Measurements from ENCODE around the gene BCAR1. TPM values are rescaled to one million over a fixed set of nuclear protein-coding genes. Genes with fewer than 3 reads are reported as not detected.
"Not testable (repeated sequence)": the region's sequence is repeated elsewhere in the genome, so short reads cannot be mapped to it uniquely, and the experiment has no call there.

The BCAR1 gene
- total RNA-seq, 2 experiments from 2014 or later, result 0.04 TPM; not detected in 1

- ChIA-PET POLR2A (no interaction called here), CTCF (interaction anchor here (2.3 kb wide), 1 partner anchor 10 kb away, joined by 7 read pairs; no protein-coding TSS in a partner anchor)
- H3K27ac Mint-ChIP-seq, result no peak overlapping the region
- H3K9me3 Mint-ChIP-seq, result no peaks in the 10 kb centered on the region
- peaks cover 8% of the 10 kb centered on the region for H3K36me3 Mint-ChIP-seq (ENCODE audit: low read depth)
- peaks cover 6% of the 10 kb centered on the region for H3K4me1 Mint-ChIP-seq
- no peak overlapping the region for H3K4me3 Mint-ChIP-seq
- no peak for DNase-seq
- H3K27me3 Mint-ChIP-seq, result peaks cover 73% of the 10 kb centered on the region
Measured at GRCh38 chr16:75282466-75283281, 31.2 kb upstream of the BCAR1 start.

DNA sequence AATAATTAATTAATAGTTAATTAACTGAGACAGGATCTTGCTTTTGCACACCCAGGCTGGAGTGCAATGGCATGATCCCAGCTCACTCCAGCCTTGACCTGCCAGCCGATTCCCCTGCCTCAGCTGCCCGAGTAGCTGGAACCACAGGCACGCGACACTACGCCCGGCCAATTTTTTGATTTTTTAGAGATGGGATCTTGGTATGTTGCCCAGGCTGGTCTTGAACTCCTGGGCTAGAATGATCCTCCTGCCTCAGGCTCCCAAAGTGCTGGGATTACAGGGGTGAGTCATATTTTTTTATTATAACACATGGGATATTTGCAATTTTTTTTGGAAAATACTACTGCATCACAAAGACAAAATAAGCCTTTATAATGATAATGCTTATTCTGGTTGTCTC, 30.4 kb upstream of the BCAR1 start:
- H3K27ac Mint-ChIP-seq, result no peak overlapping the region
- no peaks in the 10 kb centered on the region for H3K4me1 Mint-ChIP-seq
- H3K36me3 Mint-ChIP-seq (ENCODE audit: low read depth), result peaks cover 8% of the 10 kb centered on the region
- POLR2A ChIA-PET, result no interaction called here
- H3K27me3 Mint-ChIP-seq, result peaks cover 72% of the 10 kb centered on the region
- no peaks in the 10 kb centered on the region for H3K9me3 Mint-ChIP-seq
- no peak for DNase-seq
- CTCF ChIA-PET, result interaction anchor here (2.3 kb wide), 1 partner anchor 11 kb away, joined by 7 read pairs; no protein-coding TSS in a partner anchor
- H3K4me3 Mint-ChIP-seq, result no peak overlapping the region

- DNase-seq; H3K36me3 Mint-ChIP-seq (ENCODE audit: low read depth); H3K4me1 Mint-ChIP-seq; H3K9me3 Mint-ChIP-seq; H3K27ac Mint-ChIP-seq; CTCF ChIA-PET; POLR2A ChIA-PET; H3K4me3 Mint-ChIP-seq: not testable (repeated sequence)
- peaks cover 65% of the 10 kb centered on the region for H3K27me3 Mint-ChIP-seq
Measured at GRCh38 chr16:75281009-75281408, 29.6 kb upstream of the BCAR1 start.

DNA sequence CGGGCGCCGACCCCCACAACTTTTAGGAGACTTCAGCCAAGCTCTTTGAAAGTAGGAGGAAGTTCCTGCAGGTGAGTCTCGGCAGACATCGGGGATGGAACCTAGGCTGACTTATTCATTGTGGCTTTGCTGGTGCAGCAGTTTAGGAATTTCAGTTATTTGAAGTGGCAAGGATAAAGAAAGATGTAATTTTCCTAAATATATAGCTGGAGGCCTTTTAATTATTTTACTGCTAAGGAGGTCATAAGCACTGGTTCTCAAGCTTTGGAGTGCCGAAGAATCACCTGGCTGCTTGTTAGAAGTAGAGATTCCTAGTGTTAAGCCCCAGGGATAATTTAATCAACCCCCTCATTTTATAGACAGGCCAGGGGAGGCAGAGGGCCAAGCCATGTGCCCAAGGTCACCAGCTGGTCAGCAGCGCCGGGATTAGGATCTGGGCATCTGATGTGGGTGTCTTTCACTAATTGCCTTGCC, 28.9 kb upstream of the BCAR1 start:
- DNase-seq, result no peak
- no peaks in the 10 kb centered on the region for H3K9me3 Mint-ChIP-seq
- H3K4me3 Mint-ChIP-seq, result no peak overlapping the region
- ChIA-PET CTCF (no interaction called here), POLR2A (no interaction called here)
- H3K27me3 Mint-ChIP-seq, result peaks cover 60% of the 10 kb centered on the region
- H3K4me1 Mint-ChIP-seq, result no peaks in the 10 kb centered on the region
- H3K36me3 Mint-ChIP-seq (ENCODE audit: low read depth), result no peaks in the 10 kb centered on the region
- H3K27ac Mint-ChIP-seq, result no peak overlapping the region

DNA sequence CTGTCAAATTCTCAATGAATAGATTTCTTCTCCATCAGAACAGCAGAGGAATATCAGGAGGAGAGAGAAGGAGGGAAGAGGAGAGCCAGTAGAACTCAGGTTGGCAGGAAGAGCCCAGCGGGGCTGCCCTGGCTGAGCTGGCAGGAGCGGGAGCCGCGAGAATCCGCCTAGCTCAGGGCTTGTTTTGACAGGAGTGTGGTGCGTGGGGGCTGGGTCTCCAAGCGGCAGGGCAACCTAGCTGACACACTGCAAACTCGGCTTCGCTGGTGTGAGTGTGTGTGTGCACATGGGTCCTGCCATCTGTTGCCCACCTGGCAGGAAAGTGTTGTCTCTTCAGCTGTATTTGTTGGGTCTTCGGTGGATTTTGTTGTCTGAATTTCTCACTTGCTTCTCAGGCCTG, 27.9 kb upstream of the BCAR1 start:
- H3K4me1 Mint-ChIP-seq, result no peaks in the 10 kb centered on the region
- POLR2A ChIA-PET, result interaction anchor here (0.6 kb wide), 1 partner anchor 9 kb away, joined by 4 read pairs; no protein-coding TSS in a partner anchor
- H3K9me3 Mint-ChIP-seq, result no peaks in the 10 kb centered on the region
- H3K4me3 Mint-ChIP-seq, result no peak overlapping the region
- H3K36me3 Mint-ChIP-seq (ENCODE audit: low read depth), result no peaks in the 10 kb centered on the region
- no peak overlapping the region for H3K27ac Mint-ChIP-seq
- no peak for DNase-seq
- CTCF ChIA-PET, result interaction anchor here (0.6 to 0.8 kb wide), 4 partner anchors 13 to 496 kb away, joined by 3 to 4 read pairs (median 3); no protein-coding TSS in a partner anchor
- H3K27me3 Mint-ChIP-seq, result peaks cover 57% of the 10 kb centered on the region

- POLR2A ChIA-PET, result no interaction called here
- peaks cover 41% of the 10 kb centered on the region for H3K27me3 Mint-ChIP-seq
Measured at GRCh38 chr16:75273054-75273925, 21.9 kb upstream of the BCAR1 start.

GRCh38 chr16:75272629-75273028, 21.2 kb upstream of the BCAR1 start:
- CTCF ChIA-PET, result interaction anchor here (0.6 kb wide), 1 partner anchor 38 kb away, joined by 3 read pairs; no protein-coding TSS in a partner anchor
- H3K9me3 Mint-ChIP-seq; H3K4me1 Mint-ChIP-seq; H3K4me3 Mint-ChIP-seq; H3K36me3 Mint-ChIP-seq (ENCODE audit: low read depth); POLR2A ChIA-PET; H3K27ac Mint-ChIP-seq; DNase-seq: not testable (repeated sequence)
- peaks cover 40% of the 10 kb centered on the region for H3K27me3 Mint-ChIP-seq

More at GRCh38 chr16:75273054-75273925, 21.9 kb upstream of the BCAR1 start:
- CTCF ChIA-PET, result interaction anchor here (0.6 kb wide), 1 partner anchor 39 kb away, joined by 3 read pairs; no protein-coding TSS in a partner anchor
- DNase-seq, result no peak
- H3K27ac Mint-ChIP-seq, result no peak overlapping the region
- no peaks in the 10 kb centered on the region for H3K36me3 Mint-ChIP-seq (ENCODE audit: low read depth)
- H3K4me3 Mint-ChIP-seq, result no peak overlapping the region
- no peaks in the 10 kb centered on the region for H3K9me3 Mint-ChIP-seq
- H3K4me1 Mint-ChIP-seq, result no peaks in the 10 kb centered on the region

- Mint-ChIP-seq H3K27ac (no peak overlapping the region), H3K4me1 (no peaks in the 10 kb centered on the region), H3K4me3 (no peak overlapping the region), H3K9me3 (no peaks in the 10 kb centered on the region), H3K36me3 (ENCODE audit: low read depth) (no peaks in the 10 kb centered on the region), H3K27me3 (peaks cover 38% of the 10 kb centered on the region)
- ChIA-PET CTCF (no interaction called here), POLR2A (no interaction called here)
- no peak for DNase-seq
Measured at GRCh38 chr16:75272097-75272551, 20.7 kb upstream of the BCAR1 start.

DNA sequence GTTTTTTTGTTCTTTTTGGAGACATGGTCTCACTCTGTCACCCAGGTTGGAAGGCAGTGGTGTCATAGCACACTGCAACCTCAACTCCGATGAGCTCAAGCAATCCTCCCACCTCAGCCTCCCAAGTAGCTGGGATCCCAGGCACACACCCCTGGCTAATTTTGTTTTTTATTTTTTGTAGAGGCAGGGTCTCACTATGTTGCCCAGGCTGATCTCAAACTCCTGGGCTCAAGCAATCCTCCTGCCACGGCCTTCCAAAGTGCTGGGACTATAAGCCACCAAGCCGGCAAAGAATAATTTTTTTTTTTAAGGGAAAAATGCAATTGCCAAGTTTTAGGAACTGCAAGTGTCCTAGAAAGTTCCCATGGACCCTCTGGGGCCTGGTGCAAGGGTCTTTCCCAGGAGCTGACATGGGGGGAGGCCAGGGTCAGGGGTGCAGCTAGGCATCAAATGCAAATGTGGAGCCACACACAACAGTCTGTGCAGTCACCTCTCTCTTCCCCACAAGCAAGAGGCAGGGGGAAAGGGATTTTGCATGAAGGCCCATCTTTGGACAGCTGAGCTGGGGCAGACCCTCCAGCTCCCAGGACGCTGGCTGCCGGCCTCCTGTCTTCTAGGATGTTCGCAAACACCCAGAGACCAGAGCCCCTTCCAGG, 20.1 kb upstream of the BCAR1 start:
- no peaks in the 10 kb centered on the region for H3K36me3 Mint-ChIP-seq (ENCODE audit: low read depth)
- ChIA-PET CTCF (interaction anchor here (0.5 kb wide), 1 partner anchor 344 kb away, joined by 3 read pairs; no protein-coding TSS in a partner anchor), POLR2A (no interaction called here)
- no peaks in the 10 kb centered on the region for H3K9me3 Mint-ChIP-seq
- H3K27me3 Mint-ChIP-seq, result peaks cover 41% of the 10 kb centered on the region
- H3K4me3 Mint-ChIP-seq, result no peak overlapping the region
- H3K27ac Mint-ChIP-seq, result no peak overlapping the region
- H3K4me1 Mint-ChIP-seq, result no peaks in the 10 kb centered on the region
- no peak for DNase-seq

DNA sequence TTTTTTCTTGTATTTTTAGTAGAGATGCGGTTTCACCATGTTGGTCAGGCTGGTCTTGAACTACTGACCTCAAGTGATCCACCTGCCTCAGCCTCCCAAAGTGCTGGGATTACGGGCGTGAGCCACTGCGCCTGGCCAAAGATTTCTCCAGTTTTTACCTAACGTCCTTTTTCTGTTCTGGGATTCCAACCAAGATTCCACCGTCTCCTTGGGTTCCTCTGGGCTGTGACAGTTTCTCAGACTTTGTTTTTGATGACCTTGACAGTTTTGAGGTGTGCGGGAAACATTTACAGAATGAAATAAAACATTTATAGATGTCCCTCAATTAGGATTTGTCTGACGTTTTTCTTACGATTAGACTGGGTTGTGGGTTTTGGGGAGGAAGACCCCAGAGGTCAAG, 17.9 kb upstream of the BCAR1 start:
- peaks cover 46% of the 10 kb centered on the region for H3K27me3 Mint-ChIP-seq
- DNase-seq; H3K36me3 Mint-ChIP-seq (ENCODE audit: low read depth); H3K4me1 Mint-ChIP-seq; CTCF ChIA-PET; H3K27ac Mint-ChIP-seq; POLR2A ChIA-PET; H3K9me3 Mint-ChIP-seq; H3K4me3 Mint-ChIP-seq: not testable (repeated sequence)

DNA sequence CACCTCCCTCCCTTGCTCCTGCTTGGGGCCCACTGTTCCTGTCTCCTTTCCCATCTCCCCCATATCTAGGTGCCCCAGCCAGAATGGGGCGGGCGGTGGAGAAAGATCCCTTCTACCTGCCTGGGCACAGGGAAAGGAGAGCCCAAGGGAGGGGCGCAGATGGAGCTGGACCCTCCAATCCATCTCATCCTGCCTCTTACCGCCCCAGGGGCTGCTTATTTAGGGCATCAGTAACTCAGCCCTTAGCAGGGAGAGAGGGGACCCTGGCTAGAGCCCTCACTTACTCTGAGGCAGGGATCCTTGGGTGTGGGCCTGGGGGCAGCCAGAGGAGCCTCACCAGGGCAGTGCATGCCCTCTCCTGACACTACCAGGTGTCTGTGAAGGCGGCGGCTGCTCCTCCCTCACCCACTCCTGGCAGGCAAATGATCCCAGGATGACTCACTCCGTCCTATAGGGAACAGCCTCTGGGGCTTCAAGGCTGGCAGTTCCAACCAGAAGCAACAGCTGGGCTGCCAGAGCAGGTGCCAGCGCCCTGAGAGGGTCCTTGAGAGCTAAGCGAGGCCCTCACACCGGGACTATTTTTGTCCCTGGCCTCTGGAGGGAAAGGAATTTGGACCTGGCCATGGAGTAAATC, 16.3 kb upstream of the BCAR1 start:
- POLR2A ChIA-PET, result no interaction called here
- Mint-ChIP-seq H3K27ac (no peak overlapping the region), H3K9me3 (no peaks in the 10 kb centered on the region), H3K27me3 (peaks cover 52% of the 10 kb centered on the region), H3K36me3 (ENCODE audit: low read depth) (no peaks in the 10 kb centered on the region), H3K4me3 (no peak overlapping the region), H3K4me1 (peaks cover 1% of the 10 kb centered on the region)
- DNase-seq, result no peak
- CTCF ChIA-PET, result interaction anchor here (1.1 to 1.2 kb wide), 2 partner anchors 26 to 34 kb away, joined by 3 read pairs; no protein-coding TSS in a partner anchor

All from activated CD4-positive, alpha-beta T cell treated with anti-CD3 and anti-CD28 coated beads, Interleukin-2, amount 10 ng/mL, durations not matched to agents 7 days and 5 days (primary cell).